HEK293T (cell line): ENCODE data around the gene ADSS2.

ENCODE experiments used
- BHLHE40 ChIP-seq: fragments of 450-650 bp; IDR thresholded peaks from 2 replicates; pipeline ENCODE4 v1.6.1; 2016; ENCODE audit warnings: mild to moderate bottlenecking, moderate library complexity, borderline replicate concordance
- HDGF ChIP-seq: fragments of 450-650 bp; IDR thresholded peaks from 2 replicates; pipeline ENCODE4 v1.6.1; 2017; ENCODE audit warnings: antibody characterized with exemption, borderline replicate concordance
- PKNOX1 ChIP-seq: fragments of 450-650 bp; IDR thresholded peaks from 2 replicates; pipeline ENCODE4 v1.6.1; 2016
- SP1 ChIP-seq: fragments of 450-650 bp; IDR thresholded peaks from 2 replicates; pipeline ENCODE4 v1.6.1; 2017
- ZNF384 ChIP-seq: fragments of 450-650 bp; IDR thresholded peaks from 2 replicates; pipeline ENCODE4 v1.6.1; 2016

- TF ChIP-seq ZNF384 (no peak), BHLHE40 (no peak), SP1 (no peak), HDGF (no peak), PKNOX1 (no peak)
These were observed 45.9 kb downstream of the ADSS2 start for GRCh38 chr1:244405856-244406255.
